ENCODE data around the gene ERF. TPM values are rescaled to one million over a fixed set of nuclear protein-coding genes. Genes with fewer than 3 reads are reported as not detected.

The ERF gene
- total and polyA plus RNA-seq, 2 of the 8 experiments (the other 6 are each of a cell fraction or from before 2014, with no cell fraction given) = 43.7 to 62.7 TPM

GRCh38 chr19:42207767-42208271 is 47.1 kb downstream of the ERF start (continued):
- no peak for TF ChIP-seq CTCF (IDR thresholded peaks at IDR 0.05; ENCODE audit: control extremely low read depth in 1 of 3, insufficient read depth in 1 of 3, low read depth in 1 of 3, low read length in 3 of 3)
